ENCODE results near the gene CHRNA3. TPM values are rescaled to one million over a fixed set of nuclear protein-coding genes. Genes with fewer than 3 reads are reported as not detected.
"Not testable (repeated sequence)": the region's sequence is repeated elsewhere in the genome, so short reads cannot be mapped to it uniquely, and the experiment has no call there.

Gene CHRNA3
- total RNA-seq, 4 donors from 2014 or later = 1.3 TPM; not detected in 2

GRCh38 chr15:78563092-78563491, 57.7 kb downstream of the CHRNA3 start:
- TF ChIP-seq CTCF (IDR thresholded peaks at IDR 0.05) (no peak), POLR2A (IDR thresholded peaks at IDR 0.05) (no peak)
- Histone ChIP-seq H3K27ac (no peak overlapping the region), H3K4me1 (no peaks in the 10 kb centered on the region), H3K4me3 (no peak overlapping the region), H3K9me3 (no peaks in the 10 kb centered on the region), H3K27me3 (no peaks in the 10 kb centered on the region), H3K36me3 (no peaks in the 10 kb centered on the region)
- intact Hi-C loops (cut with DNase I; ENCODE audit: low total_unique reads) = no loop called here
- no peak for DNase-seq

GRCh38 chr15:78561490-78561889, 59.3 kb downstream of the CHRNA3 start:
- H3K36me3 ChIP-seq = no peaks in the 10 kb centered on the region
- TF ChIP-seq POLR2A (IDR thresholded peaks at IDR 0.05) = no peak
- no peak for TF ChIP-seq CTCF (IDR thresholded peaks at IDR 0.05)
- H3K27ac ChIP-seq = no peak overlapping the region
- intact Hi-C loops (cut with DNase I; ENCODE audit: low total_unique reads) = no loop called here
- no peak overlapping the region for H3K4me3 ChIP-seq
- H3K27me3 ChIP-seq = no peaks in the 10 kb centered on the region
- H3K4me1 ChIP-seq = no peaks in the 10 kb centered on the region
- H3K9me3 ChIP-seq = no peaks in the 10 kb centered on the region
- no peak for DNase-seq

- H3K4me1 ChIP-seq; intact Hi-C loops (cut with DNase I; ENCODE audit: low total_unique reads); H3K4me3 ChIP-seq; H3K27me3 ChIP-seq; DNase-seq; H3K36me3 ChIP-seq; H3K27ac ChIP-seq; H3K9me3 ChIP-seq: not testable (repeated sequence)
These were observed 60.6 kb downstream of the CHRNA3 start for GRCh38 chr15:78560201-78560600.

GRCh38 chr15:78552597-78552996, 68.2 kb downstream of the CHRNA3 start:
- H3K27ac ChIP-seq = no peak overlapping the region
- intact Hi-C loops (cut with DNase I; ENCODE audit: low total_unique reads) = no loop called here
- H3K4me1 ChIP-seq = no peaks in the 10 kb centered on the region
- DNase-seq = no peak
- H3K36me3 ChIP-seq = no peaks in the 10 kb centered on the region
- no peaks in the 10 kb centered on the region for H3K27me3 ChIP-seq
- TF ChIP-seq CTCF (IDR thresholded peaks at IDR 0.05) (no peak), POLR2A (IDR thresholded peaks at IDR 0.05) (no peak)
- no peaks in the 10 kb centered on the region for H3K9me3 ChIP-seq
- no peak overlapping the region for H3K4me3 ChIP-seq

- TF ChIP-seq POLR2A (IDR thresholded peaks at IDR 0.05) (no peak), CTCF (IDR thresholded peaks at IDR 0.05) (no peak)
- Histone ChIP-seq H3K4me1 (no peaks in the 10 kb centered on the region), H3K4me3 (no peak overlapping the region), H3K36me3 (no peaks in the 10 kb centered on the region), H3K9me3 (no peaks in the 10 kb centered on the region), H3K27ac (no peak overlapping the region), H3K27me3 (no peaks in the 10 kb centered on the region)
- intact Hi-C loops (cut with DNase I; ENCODE audit: low total_unique reads) = no loop called here
- no peak for DNase-seq
These were observed 68.9 kb downstream of the CHRNA3 start for GRCh38 chr15:78551902-78552301.

DNA sequence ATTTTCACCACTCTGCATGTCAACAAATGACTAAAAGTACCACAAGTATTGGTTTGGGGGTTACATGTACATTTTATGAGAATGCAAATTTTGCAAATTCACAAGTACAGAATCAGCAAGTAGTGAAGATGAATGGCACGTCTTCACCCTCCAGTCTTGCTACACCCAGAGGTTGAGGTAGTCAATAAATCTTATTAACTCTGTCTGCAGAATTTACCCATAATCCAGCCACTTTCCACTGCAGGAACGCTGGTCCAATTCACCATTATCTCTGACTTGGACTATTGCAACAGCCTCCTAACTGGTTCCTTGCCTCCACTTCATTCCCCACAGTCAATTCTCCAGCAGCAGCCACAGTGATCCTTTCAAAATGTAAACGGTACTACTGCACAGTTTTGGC, 70.0 kb downstream of the CHRNA3 start:
- Histone ChIP-seq H3K4me3 (no peak overlapping the region), H3K4me1 (no peaks in the 10 kb centered on the region), H3K9me3 (no peaks in the 10 kb centered on the region), H3K27me3 (no peaks in the 10 kb centered on the region), H3K27ac (no peak overlapping the region), H3K36me3 (no peaks in the 10 kb centered on the region)
- no peak for TF ChIP-seq CTCF (IDR thresholded peaks at IDR 0.05)
- no peak for TF ChIP-seq POLR2A (IDR thresholded peaks at IDR 0.05)
- intact Hi-C loops (cut with DNase I; ENCODE audit: low total_unique reads) = no loop called here
- no peak for DNase-seq
